ENCODE measurements around the gene ERRFI1. TPM values are rescaled to one million over a fixed set of nuclear protein-coding genes. Genes with fewer than 3 reads are reported as not detected.

The ERRFI1 gene
- total RNA-seq, 2 donors from 2014 or later, result 101 to 158 TPM

DNA sequence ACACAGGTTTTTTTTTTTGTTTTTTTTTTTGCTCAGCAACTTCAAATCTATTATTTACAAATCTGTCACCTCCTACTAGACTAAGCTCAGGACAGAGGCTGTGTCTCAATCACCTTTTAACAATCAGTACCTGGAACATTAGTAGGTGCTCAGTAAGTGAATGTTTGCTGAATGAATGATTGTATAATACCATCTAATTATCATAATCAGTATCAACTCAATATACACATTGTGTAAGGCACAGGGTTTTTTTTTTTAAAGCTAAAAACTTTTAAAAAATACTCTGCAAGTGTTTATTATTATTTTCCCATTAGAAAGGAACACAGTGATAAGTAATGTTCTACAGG lies 9.2 kb downstream of the ERRFI1 start:
- Histone ChIP-seq H3K4me1 (ENCODE audit: control insufficient read depth in 1 of 2, low read depth in 2 of 2) (peaks cover 44 to 77% of the 10 kb centered on the region in 2 donors), H3K9me3 (no peaks in the 10 kb centered on the region), H3K27me3 (replicated peaks; ENCODE audit: insufficient read depth) (no peaks in the 10 kb centered on the region), H3K27ac (peak overlapping the region; percentile 18 to 98), H3K36me3 (peaks cover 18% of the 10 kb centered on the region), H3K4me3 (no peak overlapping the region)
- ATAC-seq (ENCODE audit: insufficient number of reproducible peaks, low FRiP score, low read depth), result no peak
- DNase-seq (ENCODE audit: low spot score), result no peak
- TF ChIP-seq CTCF (IDR thresholded peaks at IDR 0.05), result no peak

DNA sequence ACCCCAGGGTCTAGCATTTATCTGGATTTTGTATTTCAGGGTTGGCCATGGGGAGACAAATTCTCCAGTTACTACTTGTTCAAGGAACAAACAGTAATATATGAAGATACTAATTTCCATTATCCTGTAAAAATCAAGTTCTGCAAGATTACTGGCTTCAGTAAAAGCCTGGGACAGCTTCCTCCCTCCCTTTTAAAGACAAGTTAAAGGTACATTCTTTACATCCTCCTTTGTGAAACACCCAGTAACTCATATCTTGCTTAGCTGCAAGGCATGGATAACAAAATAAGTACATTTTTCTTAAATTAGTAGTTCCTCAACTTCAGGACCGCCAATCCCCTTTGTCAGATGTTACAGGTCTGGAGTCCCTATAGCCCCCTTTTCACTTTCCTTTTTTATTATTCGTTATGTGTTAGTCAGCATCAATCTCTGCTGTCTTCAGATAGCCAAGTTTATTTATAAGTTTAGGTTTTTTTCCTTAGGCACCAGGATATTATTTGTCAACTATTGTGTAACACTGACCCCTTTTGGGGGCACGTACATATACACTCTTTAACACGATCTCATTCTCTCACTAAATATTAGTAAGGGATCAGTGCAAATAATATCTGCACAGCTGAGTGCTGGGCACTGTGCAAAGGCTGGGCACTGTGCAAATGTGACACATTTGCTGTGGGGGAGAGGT lies 9.8 kb downstream of the ERRFI1 start:
- H3K36me3 ChIP-seq, result peaks cover 18% of the 10 kb centered on the region
- TF ChIP-seq CTCF (IDR thresholded peaks at IDR 0.05), result no peak
- no peaks in the 10 kb centered on the region for H3K9me3 ChIP-seq
- H3K4me3 ChIP-seq, result peak overlapping the region; percentile 13
- DNase-seq (ENCODE audit: low spot score), result no peak
- peak overlapping the region; percentile 66 to 98 for H3K27ac ChIP-seq
- peaks cover 42 to 72% of the 10 kb centered on the region in 2 donors for H3K4me1 ChIP-seq (ENCODE audit: control insufficient read depth in 1 of 2, low read depth in 2 of 2)
- no peak for ATAC-seq (ENCODE audit: insufficient number of reproducible peaks, low FRiP score, low read depth)
- H3K27me3 ChIP-seq (replicated peaks; ENCODE audit: insufficient read depth), result no peaks in the 10 kb centered on the region

DNA sequence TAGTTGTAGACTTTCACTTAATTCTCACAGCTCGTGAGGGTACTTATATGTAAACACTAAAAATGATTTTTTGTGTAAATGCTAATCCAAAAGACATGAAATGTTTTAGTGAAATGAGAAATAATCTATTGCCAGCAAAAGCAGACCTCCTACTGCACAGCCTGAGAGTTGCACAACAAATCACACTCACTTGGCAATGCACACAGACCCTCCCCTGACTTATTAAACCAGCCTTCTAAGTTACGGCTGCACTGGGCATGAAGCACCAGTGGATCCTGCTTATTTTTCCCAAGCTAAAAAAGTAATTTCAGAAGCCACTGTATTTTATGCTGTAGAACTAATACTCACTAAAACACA lies 10.3 kb downstream of the ERRFI1 start:
- TF ChIP-seq CTCF (IDR thresholded peaks at IDR 0.05), result no peak
- no peak for ATAC-seq (ENCODE audit: insufficient number of reproducible peaks, low FRiP score, low read depth)
- H3K9me3 ChIP-seq, result no peaks in the 10 kb centered on the region
- peak overlapping the region; percentile 66 to 98 for H3K27ac ChIP-seq
- DNase-seq (ENCODE audit: low spot score), result no peak
- H3K4me1 ChIP-seq (ENCODE audit: control insufficient read depth in 1 of 2, low read depth in 2 of 2), result peaks cover 42 to 66% of the 10 kb centered on the region in 2 donors
- no peaks in the 10 kb centered on the region for H3K27me3 ChIP-seq (replicated peaks; ENCODE audit: insufficient read depth)
- peak overlapping the region; percentile 13 for H3K4me3 ChIP-seq
- peaks cover 22% of the 10 kb centered on the region for H3K36me3 ChIP-seq

DNA sequence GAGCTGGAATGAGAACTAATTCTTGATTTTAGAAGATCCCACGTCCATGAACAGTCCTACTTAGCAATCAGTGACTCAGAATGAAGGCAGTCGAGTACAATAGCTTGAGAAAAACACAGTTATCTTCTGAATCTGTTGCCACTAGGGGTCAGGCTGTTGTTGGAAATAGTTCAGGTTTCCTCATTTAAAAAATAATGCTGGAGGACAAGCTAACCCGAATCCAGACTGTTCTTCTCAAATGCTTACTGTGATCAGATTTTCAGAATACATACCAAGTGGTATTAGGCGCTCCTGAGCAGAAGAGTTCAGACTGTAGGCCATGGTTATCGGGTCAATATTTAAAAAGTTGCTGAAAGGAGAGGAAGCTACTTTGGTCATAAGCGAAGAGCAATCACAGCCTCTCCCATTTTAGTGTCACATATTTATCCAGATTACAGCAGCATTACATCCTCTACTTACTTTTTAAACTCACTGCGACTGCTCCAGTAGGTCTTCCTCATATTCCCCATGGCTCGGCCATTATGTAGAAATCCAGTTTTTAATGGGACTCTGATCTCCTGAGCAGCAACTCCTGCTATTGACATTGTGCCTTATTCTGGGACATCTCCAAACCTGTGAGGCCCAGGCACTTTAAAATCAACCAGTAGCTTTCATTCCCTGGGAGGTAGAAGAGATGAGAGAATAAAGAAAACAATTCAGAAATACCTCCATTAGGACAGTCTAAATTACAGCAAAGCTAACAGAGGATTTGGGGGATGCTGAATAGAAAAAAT lies 10.9 kb downstream of the ERRFI1 start:
- peak overlapping the region; percentile 13 for H3K4me3 ChIP-seq
- peak; percentile 64 for TF ChIP-seq CTCF (IDR thresholded peaks at IDR 0.05)

DNA sequence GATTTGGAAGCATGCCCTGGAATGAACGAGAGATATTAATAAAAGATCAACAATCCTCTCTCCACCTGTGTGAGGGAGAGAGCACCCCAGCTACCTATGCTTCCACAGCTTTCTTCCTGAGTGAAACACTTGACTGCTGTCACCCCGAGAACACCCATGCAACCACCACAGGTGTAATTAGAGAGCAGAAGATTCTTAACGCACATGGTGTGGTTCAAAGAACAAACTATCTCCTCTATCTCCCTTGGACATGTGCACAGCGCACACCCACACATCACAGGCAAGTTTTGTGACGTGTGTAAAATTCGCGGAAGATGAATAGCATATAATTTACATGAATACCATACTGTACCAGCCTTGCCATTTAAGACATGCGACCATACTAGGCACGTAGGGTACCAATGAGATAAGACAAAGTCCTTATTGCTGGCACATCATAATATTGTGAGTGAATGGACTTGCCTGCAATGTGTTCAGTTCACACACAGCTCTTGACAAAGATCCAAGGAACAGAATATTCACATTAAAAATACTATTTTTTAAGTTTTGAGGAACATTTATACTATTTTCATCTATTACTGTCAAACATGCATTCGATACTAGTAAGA lies 11.6 kb downstream of the ERRFI1 start:
- no peak for DNase-seq (ENCODE audit: low spot score)
- H3K4me3 ChIP-seq, result no peak overlapping the region
- peak overlapping the region; percentile 31 to 98 for H3K27ac ChIP-seq
- H3K27me3 ChIP-seq (replicated peaks; ENCODE audit: insufficient read depth), result no peaks in the 10 kb centered on the region
- no peak for TF ChIP-seq CTCF (IDR thresholded peaks at IDR 0.05)
- no peak for ATAC-seq (ENCODE audit: insufficient number of reproducible peaks, low FRiP score, low read depth)
- H3K9me3 ChIP-seq, result no peaks in the 10 kb centered on the region
- H3K36me3 ChIP-seq, result peaks cover 31% of the 10 kb centered on the region
- peaks cover 33 to 53% of the 10 kb centered on the region in 2 donors for H3K4me1 ChIP-seq (ENCODE audit: control insufficient read depth in 1 of 2, low read depth in 2 of 2)

More for the DNA sequence above, 10.9 kb downstream of the ERRFI1 start:
- DNase-seq (ENCODE audit: low spot score), result no peak
- ATAC-seq (ENCODE audit: insufficient number of reproducible peaks, low FRiP score, low read depth), result peak; percentile 47
- Histone ChIP-seq H3K9me3 (no peaks in the 10 kb centered on the region), H3K4me1 (ENCODE audit: control insufficient read depth in 1 of 2, low read depth in 2 of 2) (peaks cover 39 to 61% of the 10 kb centered on the region in 2 donors), H3K36me3 (peaks cover 25% of the 10 kb centered on the region), H3K27ac (peak overlapping the region; percentile 66 to 98), H3K27me3 (replicated peaks; ENCODE audit: insufficient read depth) (no peaks in the 10 kb centered on the region)

All from thoracic aorta (tissue), 2 donors.